Mucosa of rectum (tissue), 2 donors: Measurements from ENCODE around the gene SNX11.
"Not testable (repeated sequence)": the region's sequence is repeated elsewhere in the genome, so short reads cannot be mapped to it uniquely, and the experiment has no call there.

Experiments
- H3K27ac ChIP-seq, 2 donors: one replicate each; pipeline ENCODE4 v1.7.0; 2013; ENCODE audit warnings: inconsistent platforms in 2 of 2, low read depth in 2 of 2, low read length in 2 of 2
- H3K27me3 ChIP-seq, 2 donors: one replicate each; pipeline ENCODE4 v1.7.0; 2013; ENCODE audit warnings: low read length in 2 of 2; ENCODE audit not compliant: control insufficient read depth in 2 of 2, insufficient read depth in 2 of 2
- H3K36me3 ChIP-seq, 2 donors: one replicate each; pipeline ENCODE4 v1.7.0; 2013; ENCODE audit warnings: low read length in 2 of 2; ENCODE audit not compliant: control insufficient read depth in 2 of 2, insufficient read depth in 2 of 2
- H3K4me1 ChIP-seq, 2 donors: one replicate each; pipeline ENCODE4 v1.7.0; 2013; ENCODE audit warnings: low read length in 2 of 2, mild to moderate bottlenecking in 1 of 2; ENCODE audit not compliant: control insufficient read depth in 2 of 2, insufficient read depth in 2 of 2
- H3K4me3 ChIP-seq, 2 donors: one replicate each; pipeline ENCODE4 v1.7.0; 2013; ENCODE audit warnings: low read length in 2 of 2
- H3K9ac ChIP-seq, 2 donors: one replicate each; pipeline ENCODE4 v1.7.0; 2013; ENCODE audit warnings: low read length in 2 of 2, low read depth in 1 of 2, mild to moderate bottlenecking in 1 of 2
- H3K9me3 ChIP-seq, 2 donors: one replicate each; pipeline ENCODE4 v1.7.0; 2013; ENCODE audit warnings: low read length in 2 of 2; ENCODE audit not compliant: control insufficient read depth in 2 of 2
- donor health status: healthy.
- donor health status: Normal muscosa, but diverticular disease.

SNX11 gene

DNA sequence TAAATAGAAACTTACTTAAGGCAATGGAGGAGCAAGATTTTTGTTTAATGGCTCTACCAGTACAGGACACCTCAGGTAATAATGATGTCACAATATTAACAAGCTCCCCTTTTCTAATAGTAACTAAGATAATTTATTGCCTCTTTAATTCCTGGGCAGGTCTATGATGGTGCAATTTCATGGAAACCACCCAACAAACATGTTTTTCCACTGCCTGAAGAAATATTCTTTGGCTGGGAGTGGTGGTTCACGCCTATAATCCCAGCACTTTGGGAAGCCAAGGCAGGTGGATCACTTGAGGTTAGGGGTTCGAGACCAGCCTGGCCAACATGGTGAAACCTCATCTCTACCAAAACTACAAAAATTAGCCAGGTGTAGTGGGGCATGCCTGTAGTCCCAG, 39.8 kb upstream of the SNX11 start:
- H3K4me3 ChIP-seq, H3K27ac ChIP-seq, H3K9me3 ChIP-seq, H3K4me1 ChIP-seq, H3K27me3 ChIP-seq, H3K9ac ChIP-seq: not testable (repeated sequence)
- H3K36me3 ChIP-seq = peaks cover 46 to 65% of the 10 kb centered on the region in 2 donors

DNA sequence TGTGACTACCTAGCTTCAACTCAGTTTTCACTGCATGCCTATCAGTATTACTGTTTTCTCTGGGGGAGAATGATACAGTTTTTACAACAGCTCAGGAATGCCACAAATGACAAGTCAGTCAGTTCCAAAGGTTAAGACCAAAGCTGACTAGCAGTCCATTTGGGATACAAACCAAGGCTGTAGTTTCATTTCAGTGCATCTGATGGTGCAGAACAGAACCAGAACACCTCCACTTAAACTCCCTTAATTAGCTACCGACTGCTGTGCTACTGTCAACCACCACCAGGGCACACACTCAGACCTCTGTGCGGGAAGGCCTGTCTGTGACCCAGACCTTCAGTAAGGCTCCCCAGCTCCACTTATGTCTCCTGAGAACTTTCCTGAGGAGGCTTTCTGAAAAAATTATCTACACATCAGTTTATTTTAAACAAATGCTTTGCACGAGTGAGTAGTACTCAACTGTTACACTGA, 39.0 kb upstream of the SNX11 start:
- Histone ChIP-seq H3K4me1 (no peaks in the 10 kb centered on the region), H3K27ac (no peak overlapping the region), H3K9ac (no peak overlapping the region), H3K36me3 (peaks cover 41 to 65% of the 10 kb centered on the region in 2 donors), H3K4me3 (no peak overlapping the region), H3K27me3 (no peaks in the 10 kb centered on the region), H3K9me3 (no peaks in the 10 kb centered on the region)

DNA sequence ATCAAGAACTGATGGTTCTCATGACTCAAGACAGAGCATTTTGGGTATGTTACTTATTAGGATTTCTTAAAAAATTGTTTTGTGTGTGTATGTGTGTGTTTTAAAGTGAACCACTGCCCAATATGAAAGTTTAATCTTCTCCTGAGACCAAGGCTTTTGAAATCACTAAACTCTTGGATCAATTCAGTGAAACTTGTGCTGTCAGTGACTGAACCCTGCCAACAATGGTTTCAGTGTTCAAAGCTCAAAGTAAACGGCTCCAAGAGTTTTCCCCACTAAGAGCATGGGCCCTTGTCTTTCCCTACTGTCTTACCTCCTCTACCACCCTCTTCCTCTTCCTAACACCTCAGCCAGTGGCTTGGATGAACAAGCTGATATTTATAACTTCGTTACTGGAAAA, 37.4 kb upstream of the SNX11 start:
- no peaks in the 10 kb centered on the region for H3K4me1 ChIP-seq
- no peak overlapping the region for H3K9ac ChIP-seq
- H3K36me3 ChIP-seq = peaks cover 37 to 58% of the 10 kb centered on the region in 2 donors

DNA sequence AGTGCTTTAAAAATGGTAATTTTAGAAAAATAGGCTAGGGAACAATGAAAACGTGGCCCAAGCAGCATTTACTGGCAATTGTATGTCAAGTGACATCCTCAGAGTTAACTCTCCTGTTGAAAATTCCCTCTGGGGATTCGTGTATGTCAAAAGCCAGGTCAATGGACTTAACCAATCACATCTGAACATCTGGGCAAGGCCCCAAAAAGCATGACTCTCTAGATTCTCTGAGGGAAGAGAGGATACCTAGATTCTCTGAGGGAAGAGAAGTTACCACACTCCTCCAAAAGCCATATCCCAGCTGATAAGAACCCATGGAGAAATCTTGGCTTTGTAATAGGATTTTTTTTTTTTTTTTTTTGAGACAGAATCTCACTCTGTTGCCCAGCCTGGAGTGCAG, 35.9 kb upstream of the SNX11 start:
- Histone ChIP-seq H3K4me3 (no peak overlapping the region), H3K9ac (no peak overlapping the region), H3K9me3 (no peaks in the 10 kb centered on the region), H3K27me3 (no peaks in the 10 kb centered on the region), H3K4me1 (no peaks in the 10 kb centered on the region), H3K27ac (no peak overlapping the region), H3K36me3 (peaks cover 32 to 47% of the 10 kb centered on the region in 2 donors)

More for the DNA sequence above, 37.4 kb upstream of the SNX11 start:
- Histone ChIP-seq H3K4me3 (no peak overlapping the region), H3K27ac (no peak overlapping the region), H3K27me3 (no peaks in the 10 kb centered on the region), H3K9me3 (no peaks in the 10 kb centered on the region)

DNA sequence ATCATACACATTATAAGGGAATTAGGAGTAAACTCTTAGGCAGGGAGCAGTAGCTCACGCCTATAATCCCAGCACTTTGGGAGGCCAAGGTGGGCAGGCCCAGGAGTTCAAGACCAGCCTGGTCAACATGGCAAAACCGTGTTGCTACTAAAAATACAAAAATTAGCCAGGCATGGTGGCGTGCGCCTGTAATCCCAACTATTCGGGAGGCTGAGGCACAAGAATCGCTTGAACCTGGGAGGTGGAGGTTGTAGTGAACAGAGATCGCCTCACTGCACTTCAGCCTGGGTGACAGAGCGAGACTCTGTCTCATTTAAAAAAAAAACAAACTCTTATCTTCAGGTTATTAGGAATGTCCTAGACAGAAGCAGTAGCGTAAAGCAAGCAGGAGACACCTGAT, 34.8 kb upstream of the SNX11 start:
- not testable (repeated sequence) for H3K27me3 ChIP-seq, H3K4me3 ChIP-seq, H3K27ac ChIP-seq, H3K9ac ChIP-seq, H3K9me3 ChIP-seq, H3K4me1 ChIP-seq
- H3K36me3 ChIP-seq = peaks cover 30 to 39% of the 10 kb centered on the region in 2 donors

DNA sequence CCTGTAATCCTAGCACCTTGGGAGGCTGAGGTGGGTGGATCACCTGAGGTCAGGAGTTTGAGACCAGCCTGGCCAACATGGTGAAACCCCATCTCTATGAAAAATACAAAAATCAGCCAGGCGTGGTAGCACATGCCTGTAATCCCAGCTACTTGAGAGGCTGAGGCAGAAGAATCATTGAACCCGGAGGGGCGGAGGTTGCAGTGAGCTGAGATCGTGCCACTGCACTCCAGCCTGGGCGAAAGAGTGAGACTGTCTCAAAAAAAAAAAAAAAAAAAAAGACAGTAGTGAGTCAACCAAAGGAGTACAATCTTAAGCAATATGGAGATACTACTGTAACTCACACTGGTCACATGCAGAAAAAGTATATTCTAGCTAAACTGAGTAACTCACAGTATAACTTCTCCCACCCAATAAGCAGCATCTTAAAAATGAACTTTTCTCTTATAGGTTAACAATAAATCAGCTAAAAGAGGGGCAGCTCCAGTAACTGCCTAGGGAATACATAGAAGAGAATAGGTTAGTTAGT, 33.9 kb upstream of the SNX11 start:
- H3K27ac ChIP-seq, H3K9ac ChIP-seq, H3K9me3 ChIP-seq, H3K27me3 ChIP-seq, H3K4me3 ChIP-seq, H3K4me1 ChIP-seq: not testable (repeated sequence)
- H3K36me3 ChIP-seq = peaks cover 25 to 33% of the 10 kb centered on the region in 2 donors

DNA sequence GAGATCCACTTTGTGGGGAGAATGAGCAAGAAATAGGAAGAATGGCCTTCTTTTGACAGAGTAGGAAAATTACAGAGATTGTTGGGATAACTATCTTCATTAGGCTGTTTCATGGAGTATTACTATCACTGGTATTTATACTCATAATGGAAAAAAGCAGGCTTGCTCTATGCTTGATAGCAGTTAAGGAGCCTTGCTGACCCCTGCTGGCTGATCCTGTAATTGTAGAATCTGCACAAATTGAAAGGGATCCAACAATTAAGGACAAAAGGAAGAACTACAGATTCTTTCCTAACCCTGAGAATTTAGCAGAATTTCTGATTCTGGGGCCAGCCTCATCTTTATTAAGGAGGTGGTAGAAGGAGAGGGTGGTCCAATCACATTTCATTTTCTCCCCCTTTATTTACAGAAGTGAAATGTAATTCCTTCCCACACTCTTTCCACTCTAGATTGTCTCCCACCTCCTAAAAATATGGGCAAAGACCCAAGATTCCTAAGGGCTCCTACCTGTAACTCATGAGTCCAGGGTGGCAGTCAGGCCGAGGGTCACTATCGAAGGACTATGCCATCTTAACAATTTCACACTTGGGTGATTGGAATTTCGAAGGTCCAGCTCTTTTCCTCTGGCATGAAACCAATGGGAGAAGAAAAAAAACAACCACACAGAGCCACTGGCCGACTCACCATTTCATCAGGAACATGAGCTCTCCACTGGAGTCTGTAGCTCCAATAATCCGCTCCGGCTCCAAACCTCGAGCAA, 33.1 kb upstream of the SNX11 start:
- H3K27me3 ChIP-seq = no peaks in the 10 kb centered on the region
- H3K4me1 ChIP-seq = no peaks in the 10 kb centered on the region
- H3K9me3 ChIP-seq = no peaks in the 10 kb centered on the region
- H3K9ac ChIP-seq = no peak overlapping the region
- H3K4me3 ChIP-seq = no peak overlapping the region
- H3K36me3 ChIP-seq = peaks cover 23 to 30% of the 10 kb centered on the region in 2 donors
- no peak overlapping the region for H3K27ac ChIP-seq

DNA sequence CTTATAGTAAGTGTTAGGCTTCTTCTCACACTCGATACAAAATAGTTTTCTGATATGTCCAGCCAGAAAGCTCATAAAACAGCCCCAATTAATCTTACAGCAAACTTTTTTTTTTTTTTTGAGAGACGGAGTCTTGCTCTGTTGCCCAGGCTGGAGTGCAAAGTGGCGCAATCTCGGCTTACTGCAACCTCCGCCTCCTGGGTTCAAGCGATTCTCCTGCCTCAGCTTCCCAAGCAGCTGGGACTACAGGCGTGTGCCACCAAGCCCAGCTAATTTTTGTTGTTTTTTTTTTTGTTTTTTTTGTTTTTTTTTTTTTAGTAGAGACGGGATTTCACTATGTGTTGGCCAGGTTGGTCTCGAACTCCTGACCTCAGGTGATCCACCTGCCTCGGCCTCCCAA, 30.4 kb upstream of the SNX11 start:
- not testable (repeated sequence) for H3K4me1 ChIP-seq, H3K27ac ChIP-seq, H3K4me3 ChIP-seq, H3K9me3 ChIP-seq, H3K27me3 ChIP-seq, H3K9ac ChIP-seq, H3K36me3 ChIP-seq

DNA sequence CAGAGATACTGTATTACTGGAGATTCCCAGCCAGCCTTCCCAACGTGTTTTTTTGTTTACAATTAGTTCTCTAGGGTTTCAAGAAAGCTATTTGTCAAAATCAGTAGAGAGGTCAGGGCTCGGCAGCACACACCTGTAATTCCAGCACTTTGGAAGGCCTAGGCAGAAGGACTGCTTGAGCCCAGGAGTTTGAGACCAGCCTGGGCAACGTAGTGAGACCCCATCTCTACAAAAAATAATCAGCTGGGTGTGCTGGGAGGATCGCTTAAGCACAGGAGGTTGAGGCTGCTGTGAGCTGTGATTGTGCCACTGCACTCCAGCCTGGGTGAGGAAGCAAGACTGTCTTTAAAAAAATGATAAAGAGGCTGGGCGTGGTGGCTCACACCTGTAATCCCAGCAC, 25.7 kb upstream of the SNX11 start:
- Histone ChIP-seq H3K36me3 (no peaks in the 10 kb centered on the region), H3K4me1 (peaks cover 0 to 7% of the 10 kb centered on the region in 2 donors), H3K27me3 (no peaks in the 10 kb centered on the region), H3K9me3 (no peaks in the 10 kb centered on the region), H3K4me3 (no peak overlapping the region), H3K9ac (no peak overlapping the region), H3K27ac (no peak overlapping the region)

DNA sequence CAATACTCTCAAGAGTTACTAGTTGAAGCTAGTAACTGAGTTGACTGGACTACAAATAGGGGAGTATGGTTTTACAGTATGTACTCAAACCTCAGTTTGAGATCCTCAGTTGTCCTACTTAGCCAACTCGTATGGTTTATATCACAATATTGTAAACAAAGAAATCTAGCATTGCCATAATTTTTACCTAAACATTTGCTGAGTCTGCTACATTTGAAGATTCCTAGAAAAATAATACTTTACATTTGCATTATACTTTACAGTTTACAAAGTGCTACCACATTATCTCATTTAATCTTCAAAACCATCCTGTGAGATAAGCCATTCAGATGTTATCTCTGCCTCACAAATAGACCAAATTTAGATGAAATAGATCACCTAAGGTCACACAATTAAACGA, 22.6 kb upstream of the SNX11 start:
- Histone ChIP-seq H3K4me3 (no peak overlapping the region), H3K4me1 (peaks cover 0 to 7% of the 10 kb centered on the region in 2 donors), H3K27me3 (no peaks in the 10 kb centered on the region), H3K9me3 (no peaks in the 10 kb centered on the region), H3K36me3 (no peaks in the 10 kb centered on the region), H3K9ac (no peak overlapping the region), H3K27ac (no peak overlapping the region)
